T-helper 2 cell treated with Interferon-gamma antibody and Interleukin-4, amounts not matched to agents 5 μg/mL and 100 μg/mL, for 36 hours (primary cell): ENCODE results near the gene B4GALNT4.
"Not testable (repeated sequence)": the region's sequence is repeated elsewhere in the genome, so short reads cannot be mapped to it uniquely, and the experiment has no call there.

Experiments
- DNase-seq: peaks from one replicate; pipeline ENCODE4 v3.0.0; 2021; ENCODE audit warnings: low spot score
- H3K27ac Mint-ChIP-seq: one replicate; pipeline ENCODE4 v1.8.0; 2021; ENCODE audit warnings: mild to moderate bottlenecking, mixed read lengths
- H3K27me3 Mint-ChIP-seq: one replicate; pipeline ENCODE4 v1.8.0; 2021; ENCODE audit warnings: low read depth, mixed read lengths
- H3K36me3 Mint-ChIP-seq: one replicate; pipeline ENCODE4 v1.8.0; 2021; ENCODE audit warnings: low read depth, mixed read lengths
- H3K4me1 Mint-ChIP-seq: one replicate; pipeline ENCODE4 v1.8.0; 2021; ENCODE audit warnings: low read depth, mixed read lengths
- H3K4me3 Mint-ChIP-seq: one replicate; pipeline ENCODE4 v1.8.0; 2022; ENCODE audit warnings: mild to moderate bottlenecking, moderate library complexity, mixed read lengths
- H3K9me3 Mint-ChIP-seq: one replicate; pipeline ENCODE4 v1.8.0; 2021; ENCODE audit warnings: mixed read lengths

Gene B4GALNT4

GRCh38 chr11:369336-370018 is at the start of gene B4GALNT4:
TSS of gene B4GALNT4 (plus strand) at chr11:369499. CDS start at chr11:369804, 305 bp downstream.
- no peak for DNase-seq
- Mint-ChIP-seq H3K9me3 (peaks cover 5% of the 10 kb centered on the region), H3K27me3 (peaks cover 48% of the 10 kb centered on the region), H3K36me3 (no peaks in the 10 kb centered on the region), H3K4me3 (peak within 1 kb of the TSS; percentile 83), H3K27ac (no peak within 1 kb of the TSS), H3K4me1 (no peaks in the 10 kb centered on the region)

GRCh38 chr11:319888-320273 is 49.4 kb upstream of the B4GALNT4 start:
- peak overlapping the region; percentile 74 for H3K4me3 Mint-ChIP-seq
- not testable (repeated sequence) for H3K9me3 Mint-ChIP-seq, H3K27me3 Mint-ChIP-seq, DNase-seq
- peaks cover 25% of the 10 kb centered on the region for H3K4me1 Mint-ChIP-seq
- H3K36me3 Mint-ChIP-seq: peaks cover 33% of the 10 kb centered on the region
- H3K27ac Mint-ChIP-seq: peak overlapping the region; percentile 79

GRCh38 chr11:324156-324555 is 45.1 kb upstream of the B4GALNT4 start:
- no peaks in the 10 kb centered on the region for H3K27me3 Mint-ChIP-seq
- no peak for DNase-seq
- peaks cover 46% of the 10 kb centered on the region for H3K4me1 Mint-ChIP-seq
- H3K36me3 Mint-ChIP-seq: peaks cover 10% of the 10 kb centered on the region
- no peak overlapping the region for H3K4me3 Mint-ChIP-seq
- H3K9me3 Mint-ChIP-seq: no peaks in the 10 kb centered on the region
- H3K27ac Mint-ChIP-seq: no peak overlapping the region

GRCh38 chr11:324593-325517 is 44.4 kb upstream of the B4GALNT4 start:
- H3K27ac Mint-ChIP-seq: peak overlapping the region; percentile 6
- not testable (repeated sequence) for H3K27me3 Mint-ChIP-seq, DNase-seq, H3K9me3 Mint-ChIP-seq
- H3K36me3 Mint-ChIP-seq: peaks cover 12% of the 10 kb centered on the region
- H3K4me1 Mint-ChIP-seq: peaks cover 50% of the 10 kb centered on the region
- peak overlapping the region; percentile 7 for H3K4me3 Mint-ChIP-seq

- Mint-ChIP-seq H3K27ac (peak overlapping the region; percentile 95), H3K27me3 (no peaks in the 10 kb centered on the region), H3K4me3 (peak overlapping the region; percentile 79), H3K36me3 (peaks cover 7% of the 10 kb centered on the region), H3K4me1 (peaks cover 52% of the 10 kb centered on the region), H3K9me3 (no peaks in the 10 kb centered on the region)
- no peak for DNase-seq
Measured at GRCh38 chr11:325796-326591, 43.3 kb upstream of the B4GALNT4 start.

GRCh38 chr11:326592-326841 is 42.8 kb upstream of the B4GALNT4 start:
- DNase-seq: no peak
- Mint-ChIP-seq H3K27me3 (no peaks in the 10 kb centered on the region), H3K36me3 (peaks cover 7% of the 10 kb centered on the region), H3K9me3 (no peaks in the 10 kb centered on the region), H3K4me3 (peak overlapping the region; percentile 79), H3K4me1 (peaks cover 57% of the 10 kb centered on the region), H3K27ac (peak overlapping the region; percentile 95)

- peaks cover 8% of the 10 kb centered on the region for H3K36me3 Mint-ChIP-seq
- H3K27ac Mint-ChIP-seq: peak overlapping the region; percentile 95
- no peaks in the 10 kb centered on the region for H3K9me3 Mint-ChIP-seq
- H3K4me3 Mint-ChIP-seq: peak overlapping the region; percentile 79
- no peaks in the 10 kb centered on the region for H3K27me3 Mint-ChIP-seq
- DNase-seq: peak; percentile 67
- peaks cover 62% of the 10 kb centered on the region for H3K4me1 Mint-ChIP-seq
Measured at GRCh38 chr11:326842-327580, 42.3 kb upstream of the B4GALNT4 start.

- DNase-seq: no peak
- H3K36me3 Mint-ChIP-seq: peaks cover 8% of the 10 kb centered on the region
- H3K4me1 Mint-ChIP-seq: peaks cover 63% of the 10 kb centered on the region
- H3K9me3 Mint-ChIP-seq: no peaks in the 10 kb centered on the region
- peak overlapping the region; percentile 79 for H3K4me3 Mint-ChIP-seq
- peak overlapping the region; percentile 95 for H3K27ac Mint-ChIP-seq
- H3K27me3 Mint-ChIP-seq: no peaks in the 10 kb centered on the region
Measured at GRCh38 chr11:327581-327923, 41.7 kb upstream of the B4GALNT4 start.

GRCh38 chr11:328012-328411 is 41.3 kb upstream of the B4GALNT4 start:
- H3K36me3 Mint-ChIP-seq: peaks cover 10% of the 10 kb centered on the region
- H3K27me3 Mint-ChIP-seq: no peaks in the 10 kb centered on the region
- no peak for DNase-seq
- peaks cover 65% of the 10 kb centered on the region for H3K4me1 Mint-ChIP-seq
- H3K9me3 Mint-ChIP-seq: no peaks in the 10 kb centered on the region
- peak overlapping the region; percentile 21 for H3K4me3 Mint-ChIP-seq
- H3K27ac Mint-ChIP-seq: peak overlapping the region; percentile 49

GRCh38 chr11:328516-329100 is 40.7 kb upstream of the B4GALNT4 start:
- Mint-ChIP-seq H3K4me1 (peaks cover 67% of the 10 kb centered on the region), H3K27ac (peak overlapping the region; percentile 85), H3K36me3 (peaks cover 14% of the 10 kb centered on the region), H3K4me3 (peak overlapping the region; percentile 65)
- H3K27me3 Mint-ChIP-seq, H3K9me3 Mint-ChIP-seq, DNase-seq: not testable (repeated sequence)

GRCh38 chr11:329886-330253 is 39.4 kb upstream of the B4GALNT4 start:
- H3K27ac Mint-ChIP-seq: peak overlapping the region; percentile 85
- H3K4me1 Mint-ChIP-seq: peaks cover 61% of the 10 kb centered on the region
- H3K4me3 Mint-ChIP-seq: peak overlapping the region; percentile 65
- no peak for DNase-seq
- no peaks in the 10 kb centered on the region for H3K9me3 Mint-ChIP-seq
- H3K36me3 Mint-ChIP-seq: peaks cover 14% of the 10 kb centered on the region
- H3K27me3 Mint-ChIP-seq: no peaks in the 10 kb centered on the region

- H3K36me3 Mint-ChIP-seq: peaks cover 14% of the 10 kb centered on the region
- H3K27me3 Mint-ChIP-seq: no peaks in the 10 kb centered on the region
- peak overlapping the region; percentile 65 for H3K4me3 Mint-ChIP-seq
- no peaks in the 10 kb centered on the region for H3K9me3 Mint-ChIP-seq
- H3K27ac Mint-ChIP-seq: peak overlapping the region; percentile 85
- peaks cover 59% of the 10 kb centered on the region for H3K4me1 Mint-ChIP-seq
- DNase-seq: no peak
Measured at GRCh38 chr11:330307-330693, 39.0 kb upstream of the B4GALNT4 start.

- no peaks in the 10 kb centered on the region for H3K9me3 Mint-ChIP-seq
- no peaks in the 10 kb centered on the region for H3K27me3 Mint-ChIP-seq
- no peak for DNase-seq
- peaks cover 59% of the 10 kb centered on the region for H3K4me1 Mint-ChIP-seq
- peak overlapping the region; percentile 65 for H3K4me3 Mint-ChIP-seq
- H3K36me3 Mint-ChIP-seq: peaks cover 14% of the 10 kb centered on the region
- peak overlapping the region; percentile 77 for H3K27ac Mint-ChIP-seq
Measured at GRCh38 chr11:330694-331357, 38.5 kb upstream of the B4GALNT4 start.
